HG03432 (cell line): Measurements from ENCODE around the gene PANK2.

Experiments used
- ATAC-seq: cut with Tn5 transposase; IDR thresholded peaks from one replicate; pipeline ENCODE4 v1.9.1; 2021; ENCODE audit warnings: mild to moderate bottlenecking, moderate library complexity; ENCODE audit not compliant: unreplicated experiment

PANK2 gene

DNA sequence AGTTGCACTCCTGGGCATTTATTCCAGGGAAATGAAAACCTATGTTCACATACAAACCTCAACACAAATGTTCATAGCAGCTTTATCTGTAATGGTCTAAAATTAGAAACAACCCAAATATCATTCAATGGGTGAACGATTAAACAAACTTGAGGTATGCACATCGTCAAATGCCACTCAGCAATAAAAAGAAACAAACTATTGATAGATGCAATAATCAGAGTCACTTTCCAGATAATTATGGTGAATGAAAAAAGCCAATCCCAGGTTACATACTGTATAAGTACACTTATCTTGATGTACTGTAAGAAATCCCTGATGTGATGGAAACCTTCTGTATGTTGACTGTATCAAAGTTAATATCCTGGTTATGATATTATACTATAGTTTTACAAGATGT, 87.3 kb downstream of the PANK2 start:
- no peak for ATAC-seq
